ENCODE measurements around the gene FGD6.

The FGD6 gene

GRCh38 chr12:95124106-95124505, 93.2 kb downstream of the FGD6 start:
- no peak for TF ChIP-seq CTCF (IDR thresholded peaks at IDR 0.05; ENCODE audit: low read depth, low read length)
- Histone ChIP-seq H3K36me3 (peaks cover 22% of the 10 kb centered on the region; the same call in 1 of the 2 replicates), H3K4me3 (ENCODE audit: low read depth, low read length) (no peak overlapping the region), H3K9me3 (ENCODE audit: severe bottlenecking) (no peaks in the 10 kb centered on the region), H3K27ac (no peak overlapping the region), H3K27me3 (ENCODE audit: insufficient read depth, low read depth, severe bottlenecking) (no peaks in the 10 kb centered on the region)
- no peak for DNase-seq

GRCh38 chr12:95118788-95119179, 98.5 kb downstream of the FGD6 start:
- no peak overlapping the region for H3K4me3 ChIP-seq (ENCODE audit: low read depth, low read length)
- no peaks in the 10 kb centered on the region for H3K27me3 ChIP-seq (ENCODE audit: insufficient read depth, low read depth, severe bottlenecking)
- no peak overlapping the region for H3K27ac ChIP-seq
- no peaks in the 10 kb centered on the region; the same call in 1 of the 2 replicates for H3K36me3 ChIP-seq
- H3K9me3 ChIP-seq (ENCODE audit: severe bottlenecking), result no peaks in the 10 kb centered on the region
- no peak for DNase-seq
- TF ChIP-seq CTCF (IDR thresholded peaks at IDR 0.05; ENCODE audit: low read depth, low read length), result no peak

- no peaks in the 10 kb centered on the region; the same call in 1 of the 2 replicates for H3K36me3 ChIP-seq
- H3K27ac ChIP-seq, result no peak overlapping the region
- no peaks in the 10 kb centered on the region for H3K9me3 ChIP-seq (ENCODE audit: severe bottlenecking)
- DNase-seq, result no peak
- TF ChIP-seq CTCF (IDR thresholded peaks at IDR 0.05; ENCODE audit: low read depth, low read length), result no peak
- H3K27me3 ChIP-seq (ENCODE audit: insufficient read depth, low read depth, severe bottlenecking), result no peaks in the 10 kb centered on the region
- no peak overlapping the region for H3K4me3 ChIP-seq (ENCODE audit: low read depth, low read length)
Observed at GRCh38 chr12:95118138-95118787, 99.0 kb downstream of the FGD6 start.

- H3K36me3 ChIP-seq, result no peaks in the 10 kb centered on the region; the same call in none of the 2 replicates
- TF ChIP-seq CTCF (IDR thresholded peaks at IDR 0.05; ENCODE audit: low read depth, low read length), result peak; percentile 35; the same call in 1 of the 2 replicates
- H3K27me3 ChIP-seq (ENCODE audit: insufficient read depth, low read depth, severe bottlenecking), result no peaks in the 10 kb centered on the region
- DNase-seq, result peak; percentile 53
- no peaks in the 10 kb centered on the region for H3K9me3 ChIP-seq (ENCODE audit: severe bottlenecking)
- no peak overlapping the region for H3K27ac ChIP-seq
- no peak overlapping the region for H3K4me3 ChIP-seq (ENCODE audit: low read depth, low read length)
Observed at GRCh38 chr12:95117178-95117599, 100.1 kb downstream of the FGD6 start.

GRCh38 chr12:95116773-95117172, 100.5 kb downstream of the FGD6 start:
- no peak for DNase-seq
- Histone ChIP-seq H3K9me3 (ENCODE audit: severe bottlenecking) (no peaks in the 10 kb centered on the region), H3K36me3 (no peaks in the 10 kb centered on the region; the same call in none of the 2 replicates), H3K27ac (no peak overlapping the region), H3K27me3 (ENCODE audit: insufficient read depth, low read depth, severe bottlenecking) (no peaks in the 10 kb centered on the region), H3K4me3 (ENCODE audit: low read depth, low read length) (no peak overlapping the region)
- TF ChIP-seq CTCF (IDR thresholded peaks at IDR 0.05; ENCODE audit: low read depth, low read length), result no peak

GRCh38 chr12:95116341-95116740, 100.9 kb downstream of the FGD6 start:
- Histone ChIP-seq H3K36me3 (no peaks in the 10 kb centered on the region; the same call in none of the 2 replicates), H3K9me3 (ENCODE audit: severe bottlenecking) (no peaks in the 10 kb centered on the region), H3K4me3 (ENCODE audit: low read depth, low read length) (no peak overlapping the region), H3K27me3 (ENCODE audit: insufficient read depth, low read depth, severe bottlenecking) (no peaks in the 10 kb centered on the region), H3K27ac (no peak overlapping the region)
- no peak for TF ChIP-seq CTCF (IDR thresholded peaks at IDR 0.05; ENCODE audit: low read depth, low read length)
- no peak for DNase-seq

Measured in WERI-Rb-1 (cell line).